VCaP (cell line): ENCODE data around the gene IGSF9.

ENCODE experiments used
- H3K27ac ChIP-seq: fragments of 450-650 bp; 2 replicates; pipeline ENCODE4 v1.5.1; 2017
- TF ChIP-seq, protein P1 (sequence below): fragments of 450-650 bp; conservative IDR thresholded peaks from 2 replicates; pipeline ENCODE4 v1.5.1; 2017; ENCODE audit warnings: mild to moderate bottlenecking, moderate library complexity

Gene IGSF9

DNA sequence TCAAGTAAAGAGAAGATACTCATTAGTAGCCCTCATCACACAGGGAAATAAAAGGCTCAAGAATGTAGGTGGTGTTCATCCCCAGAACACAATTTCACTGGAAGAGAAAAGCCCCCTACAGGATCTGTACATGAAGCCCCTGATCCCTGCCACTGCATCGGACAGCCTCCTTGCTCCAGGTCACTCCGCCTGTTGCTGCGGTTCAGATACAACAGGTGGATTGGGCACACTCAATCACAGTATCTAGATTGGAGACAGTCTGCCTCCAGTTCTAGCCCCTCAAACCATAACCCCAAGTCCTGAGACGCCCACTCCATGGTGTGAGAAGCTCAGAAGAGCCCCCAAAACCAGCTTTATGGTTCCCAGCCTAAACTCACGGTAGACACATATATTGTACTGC, 7.5 kb upstream of the IGSF9 start:
- TF ChIP-seq, protein P1, sequence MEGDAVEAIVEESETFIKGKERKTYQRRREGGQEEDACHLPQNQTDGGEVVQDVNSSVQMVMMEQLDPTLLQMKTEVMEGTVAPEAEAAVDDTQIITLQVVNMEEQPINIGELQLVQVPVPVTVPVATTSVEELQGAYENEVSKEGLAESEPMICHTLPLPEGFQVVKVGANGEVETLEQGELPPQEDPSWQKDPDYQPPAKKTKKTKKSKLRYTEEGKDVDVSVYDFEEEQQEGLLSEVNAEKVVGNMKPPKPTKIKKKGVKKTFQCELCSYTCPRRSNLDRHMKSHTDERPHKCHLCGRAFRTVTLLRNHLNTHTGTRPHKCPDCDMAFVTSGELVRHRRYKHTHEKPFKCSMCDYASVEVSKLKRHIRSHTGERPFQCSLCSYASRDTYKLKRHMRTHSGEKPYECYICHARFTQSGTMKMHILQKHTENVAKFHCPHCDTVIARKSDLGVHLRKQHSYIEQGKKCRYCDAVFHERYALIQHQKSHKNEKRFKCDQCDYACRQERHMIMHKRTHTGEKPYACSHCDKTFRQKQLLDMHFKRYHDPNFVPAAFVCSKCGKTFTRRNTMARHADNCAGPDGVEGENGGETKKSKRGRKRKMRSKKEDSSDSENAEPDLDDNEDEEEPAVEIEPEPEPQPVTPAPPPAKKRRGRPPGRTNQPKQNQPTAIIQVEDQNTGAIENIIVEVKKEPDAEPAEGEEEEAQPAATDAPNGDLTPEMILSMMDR: no peak
- no peak overlapping the region for H3K27ac ChIP-seq

DNA sequence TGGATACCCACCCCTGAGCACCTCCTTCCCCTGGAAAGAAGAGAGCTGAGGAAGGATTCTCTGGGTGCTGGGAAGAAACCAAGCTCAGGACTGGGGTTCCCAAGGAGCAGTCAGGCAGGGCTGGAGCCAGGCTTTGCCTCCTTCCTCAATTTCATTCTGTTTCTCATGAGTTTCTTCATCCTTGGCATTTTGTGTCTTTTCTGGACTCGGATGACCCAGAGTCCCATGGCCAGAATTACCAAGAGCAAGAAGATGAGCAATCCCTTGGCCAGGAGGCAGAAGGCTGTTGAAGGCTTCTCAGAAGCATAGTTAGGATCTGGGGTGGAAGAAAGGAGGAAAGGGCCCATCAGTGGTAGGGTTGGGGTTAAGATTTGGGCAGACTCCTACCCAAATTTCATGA, 6.1 kb upstream of the IGSF9 start:
- no peak overlapping the region for H3K27ac ChIP-seq
- TF ChIP-seq, protein P1: no peak

DNA sequence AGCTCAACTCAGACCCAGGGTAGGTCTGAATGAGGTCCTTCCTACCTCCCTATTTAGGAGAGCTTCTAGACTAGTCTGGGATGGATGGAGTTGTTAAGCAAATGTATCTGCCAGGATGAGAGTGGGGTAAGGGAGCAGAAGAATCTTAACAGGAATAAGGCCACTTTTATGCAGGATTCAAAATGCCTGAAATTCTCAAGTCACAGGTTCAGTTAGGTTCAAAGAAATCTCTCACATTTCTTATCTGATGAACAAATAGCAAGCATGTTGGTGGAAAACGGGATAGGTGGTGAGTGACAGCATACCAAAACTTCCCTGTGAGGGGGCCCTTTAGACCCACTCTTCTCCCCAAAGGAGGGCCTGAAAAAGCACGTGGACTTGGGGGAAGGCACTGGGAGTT, 5.6 kb upstream of the IGSF9 start:
- no peak overlapping the region for H3K27ac ChIP-seq
- TF ChIP-seq, protein P1: no peak

DNA sequence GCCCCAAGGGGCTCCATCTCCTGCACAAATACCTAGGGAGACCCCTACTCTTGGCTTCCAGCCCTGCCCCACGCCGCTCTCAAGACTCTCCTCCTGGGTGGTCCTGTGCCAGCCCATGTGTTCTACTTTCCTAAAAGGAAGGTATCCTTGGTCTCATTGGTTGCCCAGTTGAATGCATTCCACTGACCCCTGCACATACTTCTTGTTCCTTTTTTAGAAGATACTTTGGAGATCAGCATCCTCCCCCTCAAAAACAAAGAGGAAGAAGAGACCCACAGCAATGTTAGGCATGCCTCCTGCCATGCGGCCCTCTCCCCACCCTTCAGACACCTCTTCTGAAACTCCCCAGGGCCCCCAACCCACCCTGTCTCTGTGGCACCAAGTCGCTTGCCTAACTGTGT, 4.6 kb upstream of the IGSF9 start:
- H3K27ac ChIP-seq: no peak overlapping the region
- TF ChIP-seq, protein P1: no peak

DNA sequence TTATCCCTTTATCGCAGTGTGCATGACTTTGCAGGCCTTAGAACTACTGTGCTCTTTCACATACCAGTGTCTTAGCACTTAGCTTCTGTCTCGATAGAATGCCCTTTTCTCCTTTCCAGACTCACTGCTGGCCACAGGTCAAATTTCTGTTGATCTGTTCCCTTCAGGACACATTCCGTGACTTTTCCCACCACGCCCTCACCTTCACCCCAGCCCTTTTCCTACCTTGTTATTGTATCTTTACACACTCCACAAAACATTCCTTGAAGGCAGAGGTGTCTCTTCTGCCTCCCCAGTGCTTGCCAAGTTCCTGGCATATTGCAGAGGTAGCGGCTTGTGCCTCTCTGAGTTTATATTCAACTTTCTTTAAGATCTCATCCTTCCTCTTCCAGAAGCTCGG, 3.7 kb upstream of the IGSF9 start:
- TF ChIP-seq, protein P1: no peak
- peak overlapping the region; percentile 19; the same call in 1 of the 2 replicates for H3K27ac ChIP-seq

DNA sequence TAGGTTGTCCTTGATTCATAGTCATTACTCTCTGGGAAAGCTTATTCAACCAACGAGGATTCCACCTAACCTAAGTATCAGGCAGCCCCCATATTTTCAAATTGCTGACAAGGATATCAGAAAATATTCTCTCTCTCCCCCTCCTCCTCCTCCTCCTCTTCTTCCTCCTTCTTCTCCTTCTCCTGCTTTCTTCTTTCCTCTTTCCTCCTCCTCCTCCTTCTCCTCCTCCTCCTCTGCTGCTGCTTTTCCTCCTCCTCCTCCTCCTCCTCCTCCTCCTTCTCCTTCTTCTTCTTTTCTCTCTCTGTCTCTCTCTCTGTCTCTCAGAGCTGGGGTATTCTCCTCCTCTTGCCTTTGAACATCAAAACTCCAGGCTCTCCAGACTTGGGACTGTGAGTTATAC, 2.5 kb upstream of the IGSF9 start:
- no peak overlapping the region for H3K27ac ChIP-seq
- TF ChIP-seq, protein P1: no peak

DNA sequence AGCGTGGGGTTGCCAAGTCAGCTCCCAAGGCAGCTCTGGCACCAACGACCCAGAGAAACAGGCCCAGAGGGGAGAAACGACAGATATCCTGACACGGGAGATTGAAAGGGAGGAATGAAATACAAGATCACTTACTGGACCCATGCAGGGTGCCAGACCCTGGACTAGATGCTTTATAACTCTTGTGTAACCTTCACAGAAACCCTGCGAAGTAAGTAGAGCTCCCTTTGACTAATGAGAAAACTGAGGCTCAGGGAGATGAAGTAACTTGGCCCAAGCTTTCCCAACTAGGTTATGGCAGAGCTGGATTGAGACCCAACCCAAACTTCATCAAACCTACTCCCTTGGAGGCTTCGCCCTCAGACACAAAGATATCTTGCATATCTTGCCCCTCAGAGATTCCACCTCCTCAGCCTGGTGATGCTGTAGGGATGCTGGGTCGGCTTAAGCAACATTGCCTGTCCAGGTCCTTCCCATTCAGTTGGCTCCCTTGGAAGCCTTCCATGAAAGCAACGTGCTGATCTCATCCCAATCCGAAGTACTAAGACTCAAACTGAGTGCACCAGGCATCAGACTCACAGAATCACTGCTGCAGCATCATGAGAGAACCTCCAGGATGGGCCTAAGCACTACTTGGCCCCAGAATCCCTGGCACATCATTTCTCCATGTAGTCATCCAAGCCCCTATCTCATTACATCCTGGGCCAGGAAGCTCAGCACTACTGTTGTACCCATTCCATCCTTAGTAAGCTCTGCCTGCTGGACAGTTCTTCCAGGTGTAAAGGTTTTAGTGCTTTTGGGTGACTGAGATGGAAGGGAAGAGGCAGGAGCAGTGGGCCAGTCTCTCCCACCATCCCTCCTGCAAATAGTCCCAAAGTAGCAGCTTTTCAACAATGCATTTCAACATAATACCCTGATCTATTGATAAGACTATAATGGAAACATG, 1.1 kb upstream of the IGSF9 start:
- TF ChIP-seq, protein P1: no peak
- peak overlapping the region; percentile 92 for H3K27ac ChIP-seq
